D341Med (cell line): ENCODE data around the gene MT1M.
A peak's percentile ranks its signal among the peaks of the same experiment; 100 is the strongest.

Experiments used
- DNase-seq: peaks from one replicate; pipeline ENCODE4 v3.0.0; 2012; ENCODE audit warnings: low spot score

The MT1M gene

DNA sequence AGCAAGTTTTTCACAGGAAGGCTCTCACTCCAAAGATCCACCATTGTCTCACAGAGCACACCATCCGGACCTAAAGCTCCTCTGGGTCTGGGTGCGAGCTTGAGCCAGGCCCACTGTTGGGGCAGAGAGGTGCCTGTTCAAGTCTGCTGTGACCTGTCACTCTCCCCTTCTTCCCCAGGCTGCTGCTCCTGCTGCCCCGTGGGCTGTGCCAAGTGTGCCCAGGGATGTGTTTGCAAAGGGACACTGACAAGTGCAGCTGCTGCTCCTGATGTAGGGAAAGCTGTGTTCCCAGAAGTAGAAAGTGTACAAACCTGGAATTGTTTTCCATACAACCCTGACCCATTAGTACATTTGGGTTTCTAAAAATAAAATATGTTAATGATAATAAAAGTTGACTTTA is 45.0 kb downstream of the MT1M start:
- DNase-seq = no peak

- DNase-seq = no peak
Measured at GRCh38 chr16:56679078-56679730, 46.7 kb downstream of the MT1M start.

GRCh38 chr16:56679818-56680217 is 47.4 kb downstream of the MT1M start:
- no peak for DNase-seq

DNA sequence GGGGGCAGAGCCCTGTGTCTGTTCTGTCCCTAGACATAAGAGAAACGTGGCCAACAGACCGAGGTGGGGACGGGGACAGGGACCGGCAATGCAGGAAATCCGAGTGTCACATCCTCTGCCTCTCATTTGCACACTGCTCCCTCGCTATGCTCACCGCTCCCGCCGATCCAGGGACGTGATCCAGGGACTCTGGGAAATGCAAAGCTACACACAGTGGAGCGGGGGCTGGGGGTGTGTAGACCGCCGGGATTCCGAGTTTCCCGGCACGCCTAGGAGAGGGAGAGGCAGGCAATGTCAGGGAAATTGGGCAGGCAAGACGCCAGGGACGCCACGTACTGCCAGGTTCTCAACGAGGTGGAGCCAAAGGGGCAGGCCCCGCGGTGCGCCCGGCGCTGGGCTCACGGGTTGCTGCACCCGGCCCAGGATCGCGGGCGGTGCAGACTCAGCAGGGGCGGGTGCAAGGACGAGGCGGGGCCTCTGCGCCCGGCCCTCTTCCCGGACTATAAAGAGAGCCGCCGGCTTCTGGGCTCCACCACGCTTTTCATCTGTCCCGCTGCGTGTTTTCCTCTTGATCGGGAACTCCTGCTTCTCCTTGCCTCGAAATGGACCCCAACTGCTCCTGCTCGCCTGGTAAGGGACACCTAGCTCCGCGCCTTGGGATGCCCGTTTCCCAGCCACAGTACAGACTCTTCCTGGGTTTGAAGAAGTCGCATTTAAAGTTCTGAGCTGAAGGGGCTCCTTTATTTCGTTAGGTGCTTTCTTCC is 49.7 kb downstream of the MT1M start, which contains the start of gene MT1X:
MT1X (plus strand) TSS at position 532 of the 764 bp plus-strand sequence; CDS start at position 603, 71 bp downstream.
- DNase-seq = peak; percentile 89

- no peak for DNase-seq
Measured at GRCh38 chr16:56682703-56683397, 50.4 kb downstream of the MT1M start.
